Liver (tissue), 9 donors: ENCODE data around the gene ANKRD27. TPM values are rescaled to one million over a fixed set of nuclear protein-coding genes. Genes with fewer than 3 reads are reported as not detected.
A peak's percentile ranks its signal among the peaks of the same experiment; 100 is the strongest.

Experiments used
- DNase-seq: peaks from one replicate; pipeline ENCODE4 v3.0.0-alpha.2; 2017; ENCODE audit warnings: low spot score
- H3K27ac ChIP-seq, 2 donors: one replicate each; pipeline ENCODE4 v1.7.0; 2013; ENCODE audit warnings: inconsistent platforms in 2 of 2, low read length in 2 of 2, control low read depth in 1 of 2, low read depth in 1 of 2, mild to moderate bottlenecking in 1 of 2
- H3K27me3 ChIP-seq, 4 donors: one replicate each; pipeline versions ENCODE4 v1.6.1 to v1.7.0; 2013; ENCODE audit warnings: low read length in 3 of 4, inconsistent platforms in 1 of 4, mild to moderate bottlenecking in 1 of 4, moderate library complexity in 1 of 4; ENCODE audit not compliant: control insufficient read depth in 4 of 4, insufficient read depth in 4 of 4
- H3K36me3 ChIP-seq, 4 donors: one replicate each; pipeline versions ENCODE4 v1.6.1 to v1.7.0; 2013; ENCODE audit warnings: low read length in 3 of 4, mild to moderate bottlenecking in 3 of 4, low read depth in 1 of 4, moderate library complexity in 1 of 4; ENCODE audit not compliant: control insufficient read depth in 4 of 4, insufficient read depth in 3 of 4
- H3K4me1 ChIP-seq, 4 donors: one replicate each; pipeline versions ENCODE4 v1.6.1 to v1.7.0; 2013; ENCODE audit warnings: low read length in 3 of 4, mild to moderate bottlenecking in 3 of 4, moderate library complexity in 1 of 4; ENCODE audit not compliant: control insufficient read depth in 4 of 4, insufficient read depth in 4 of 4
- H3K4me3 ChIP-seq, 3 donors: one replicate each; pipeline versions ENCODE4 v1.6.1 to v1.7.0; 2013; ENCODE audit warnings: low read length in 3 of 3, control low read depth in 1 of 3, low read depth in 1 of 3, mild to moderate bottlenecking in 1 of 3
- H3K9ac ChIP-seq, 2 donors: one replicate each; pipeline ENCODE4 v1.7.0; 2013; ENCODE audit warnings: low read length in 2 of 2, mild to moderate bottlenecking in 2 of 2, moderate library complexity in 2 of 2, control low read depth in 1 of 2, low read depth in 1 of 2
- H3K9me3 ChIP-seq, 4 donors: one replicate each; pipeline versions ENCODE4 v1.6.1 to v1.7.0; 2013; ENCODE audit warnings: low read length in 3 of 4; ENCODE audit not compliant: control insufficient read depth in 4 of 4
- CTCF ChIP-seq: fragments of 150-350 bp; IDR thresholded peaks from 2 replicates; pipeline ENCODE4 v1.5.1; 2017; ENCODE audit warnings: improper control_type of control experiment, low read depth, low read length; ENCODE audit not compliant: missing input control
- FOXA1 ChIP-seq: IDR thresholded peaks from 2 replicates; pipeline ENCODE4 v1.6.1; 2016; ENCODE audit warnings: antibody characterized with exemption
- FOXA2 ChIP-seq: IDR thresholded peaks from 2 replicates; pipeline ENCODE4 v1.6.1; 2016; ENCODE audit warnings: antibody characterized with exemption
- GABPA ChIP-seq, 2 donors: IDR thresholded peaks in 1 of 2; conservative IDR thresholded peaks in 1 of 2; 2 replicates each; pipeline ENCODE4 v1.6.1; 2016; ENCODE audit warnings: antibody characterized with exemption in 2 of 2, mild to moderate bottlenecking in 1 of 2, moderate library complexity in 1 of 2
- HNF4A ChIP-seq, 2 donors: conservative IDR thresholded peaks; 2 replicates each; pipeline ENCODE4 v1.6.1; 2016; ENCODE audit warnings: antibody characterized with exemption in 2 of 2, mild to moderate bottlenecking in 2 of 2
- JUND ChIP-seq, 2 donors: IDR thresholded peaks; 2 replicates each; pipeline ENCODE4 v1.6.1; 2016; ENCODE audit warnings: antibody characterized with exemption in 2 of 2
- MAX ChIP-seq: IDR thresholded peaks from 2 replicates; pipeline ENCODE4 v1.6.1; 2016; ENCODE audit warnings: antibody characterized with exemption
- RAD21 ChIP-seq, 2 donors: IDR thresholded peaks; 2 replicates each; pipeline ENCODE4 v1.6.1; 2016; ENCODE audit warnings: antibody characterized with exemption in 2 of 2, mild to moderate bottlenecking in 2 of 2
- REST ChIP-seq: IDR thresholded peaks from 2 replicates; pipeline ENCODE4 v1.6.1; 2016; ENCODE audit warnings: antibody characterized with exemption, mild to moderate bottlenecking
- SP1 ChIP-seq: IDR thresholded peaks from 2 replicates; pipeline ENCODE4 v1.6.1; 2018; ENCODE audit warnings: antibody characterized with exemption, mild to moderate bottlenecking
- TAF1 ChIP-seq: conservative IDR thresholded peaks from 2 replicates; pipeline ENCODE4 v1.6.1; 2016; ENCODE audit warnings: antibody characterized with exemption, mild to moderate bottlenecking
- YY1 ChIP-seq: IDR thresholded peaks from 2 replicates; pipeline ENCODE4 v1.6.1; 2016; ENCODE audit warnings: antibody characterized with exemption, mild to moderate bottlenecking
- ZBTB33 ChIP-seq: IDR thresholded peaks from 2 replicates; pipeline ENCODE4 v1.6.1; 2016; ENCODE audit warnings: antibody characterized with exemption
- WGBS: extraction: QIAGEN DNeasy Blood & Tissue Kit; methylation state at CpG from one replicate; pipeline ENCODE4 v1.1.7; 2013; 5-methylcytosine and 5-hydroxymethylcytosine counted together
- polyA plus RNA-seq, 2 donors: library from polyadenylated mRNA; stranded (reverse) in 1 of 2; unstranded in 1 of 2; fragments of 200-250 nt in 1 of 2; fragments of >200 nt in 1 of 2; fragmentation: Nextera tagmentation in 1 of 2; extraction: Ambion mirVana in 1 of 2; gene quantifications; one replicate each; pipeline versions ENCODE4 v1.2.1 to v1.2.3, GENCODE V29; 2013 to 2015
- total RNA-seq, 2 donors: library from RNA; depleted of rRNA; stranded (reverse); fragments of >200 nt; gene quantifications; one replicate each; pipeline ENCODE4 v1.2.3, GENCODE V29; 2014
- donor health status: healthy.
- donor health status: healthy.
- donor health status: healthy.
- donor health status: healthy.
- donor health status: healthy.

The ANKRD27 gene
- total and polyA plus RNA-seq, 4 donors, result 3.4 to 14.2 (median 7.8) TPM

DNA sequence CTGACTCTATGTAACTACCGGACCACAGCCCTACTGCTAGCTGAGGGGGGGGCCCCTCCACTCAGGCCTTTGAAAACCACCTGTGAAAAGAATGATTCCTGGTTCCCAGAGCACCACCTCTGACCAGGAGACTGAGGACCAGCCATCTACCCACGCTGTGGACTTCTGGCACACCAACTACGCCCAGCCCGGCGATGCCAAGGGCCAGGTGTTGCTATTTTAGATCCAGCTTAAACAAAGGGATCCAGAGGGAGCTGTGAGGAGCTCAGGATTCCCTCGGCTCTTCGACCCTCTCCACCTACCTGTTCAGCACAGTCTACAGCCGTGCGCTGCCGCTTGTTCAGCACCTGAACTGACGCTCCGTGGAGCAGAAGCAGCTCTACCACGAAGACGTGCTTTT lies 71.0 kb downstream of the ANKRD27 start:
- 98% methylated on average over 14 of the region's 14 CpGs for WGBS
- H3K4me1 ChIP-seq, result no peaks in the 10 kb centered on the region
- H3K9me3 ChIP-seq, result no peaks in the 10 kb centered on the region
- no peaks in the 10 kb centered on the region for H3K27me3 ChIP-seq
- no peak overlapping the region for H3K27ac ChIP-seq
- no peak for TF ChIP-seq MAX
- H3K9ac ChIP-seq, result no peak overlapping the region
- H3K36me3 ChIP-seq, result peaks cover 9 to 28% (median 13%) of the 10 kb centered on the region in 4 donors
- no peak overlapping the region for H3K4me3 ChIP-seq
- DNase-seq, result no peak

GRCh38 chr19:32599736-32600157 lies 75.2 kb downstream of the ANKRD27 start:
- H3K4me1 ChIP-seq, result no peaks in the 10 kb centered on the region
- H3K27ac ChIP-seq, result no peak overlapping the region
- WGBS, result 6% methylated on average over 2 of the region's 2 CpGs
- TF ChIP-seq TAF1 (no peak), FOXA2 (no peak), YY1 (no peak), FOXA1 (no peak), GABPA (IDR thresholded peaks at IDR 0.05 in 1 of 2, conservative IDR thresholded peaks at IDR 0.05 in 1 of 2) (no peak), CTCF (peak; percentile 84), REST (no peak), HNF4A (conservative IDR thresholded peaks at IDR 0.05) (no peak), SP1 (no peak), RAD21 (IDR thresholded peaks at IDR 0.05) (peak; percentile 81 to 85), MAX (no peak)
- H3K9ac ChIP-seq, result no peak overlapping the region
- no peaks in the 10 kb centered on the region for H3K9me3 ChIP-seq
- H3K4me3 ChIP-seq, result no peak overlapping the region
- peaks cover 11 to 36% (median 30%) of the 10 kb centered on the region in 4 donors for H3K36me3 ChIP-seq
- peak; percentile 54 for DNase-seq
- no peaks in the 10 kb centered on the region for H3K27me3 ChIP-seq

DNA sequence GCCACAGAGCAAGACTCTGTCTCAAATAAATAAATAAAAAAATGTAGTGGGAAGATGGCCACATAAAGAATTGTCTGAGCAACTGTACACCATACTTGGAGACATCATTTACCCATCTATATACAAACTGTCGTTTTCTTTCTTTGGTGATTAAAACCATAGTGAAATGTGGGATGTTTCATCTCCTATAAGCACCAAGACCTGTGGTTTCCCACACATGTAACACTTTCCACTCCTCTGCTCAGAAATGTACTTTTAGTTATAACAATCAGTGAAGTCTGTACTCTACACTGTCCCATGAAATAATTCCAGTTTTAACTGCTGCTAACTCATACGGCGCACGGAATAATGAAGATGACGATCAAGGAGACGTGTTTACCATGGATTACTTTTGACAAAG lies 75.7 kb downstream of the ANKRD27 start:
- TF ChIP-seq REST, result no peak
- TF ChIP-seq JUND (IDR thresholded peaks at IDR 0.05), result no peak
- no peak for TF ChIP-seq ZBTB33
- TF ChIP-seq MAX, result no peak
- H3K9me3 ChIP-seq, result no peaks in the 10 kb centered on the region
- WGBS, result 89% methylated on average over 6 of the region's 6 CpGs

More for the DNA sequence above, 75.7 kb downstream of the ANKRD27 start:
- no peaks in the 10 kb centered on the region for H3K27me3 ChIP-seq
- no peak for DNase-seq
- no peaks in the 10 kb centered on the region for H3K4me1 ChIP-seq
- H3K4me3 ChIP-seq, result no peak overlapping the region
- no peak overlapping the region for H3K9ac ChIP-seq
- peaks cover 11 to 35% (median 29%) of the 10 kb centered on the region in 4 donors for H3K36me3 ChIP-seq
- no peak overlapping the region for H3K27ac ChIP-seq
